Stimulated activated CD8-positive, alpha-beta memory T cell treated with anti-CD3 and anti-CD28 coated beads, Interleukin-4, amount 100 ng/mL, for 1 hour (primary cell): Measurements from ENCODE around the gene UVRAG.

Source experiments
- DNase-seq, 2 donors: peaks; one replicate each; pipeline ENCODE4 v3.0.0-alpha.2; 2020; ENCODE audit warnings: low read depth in 2 of 2, low spot score in 1 of 2

UVRAG gene

DNA sequence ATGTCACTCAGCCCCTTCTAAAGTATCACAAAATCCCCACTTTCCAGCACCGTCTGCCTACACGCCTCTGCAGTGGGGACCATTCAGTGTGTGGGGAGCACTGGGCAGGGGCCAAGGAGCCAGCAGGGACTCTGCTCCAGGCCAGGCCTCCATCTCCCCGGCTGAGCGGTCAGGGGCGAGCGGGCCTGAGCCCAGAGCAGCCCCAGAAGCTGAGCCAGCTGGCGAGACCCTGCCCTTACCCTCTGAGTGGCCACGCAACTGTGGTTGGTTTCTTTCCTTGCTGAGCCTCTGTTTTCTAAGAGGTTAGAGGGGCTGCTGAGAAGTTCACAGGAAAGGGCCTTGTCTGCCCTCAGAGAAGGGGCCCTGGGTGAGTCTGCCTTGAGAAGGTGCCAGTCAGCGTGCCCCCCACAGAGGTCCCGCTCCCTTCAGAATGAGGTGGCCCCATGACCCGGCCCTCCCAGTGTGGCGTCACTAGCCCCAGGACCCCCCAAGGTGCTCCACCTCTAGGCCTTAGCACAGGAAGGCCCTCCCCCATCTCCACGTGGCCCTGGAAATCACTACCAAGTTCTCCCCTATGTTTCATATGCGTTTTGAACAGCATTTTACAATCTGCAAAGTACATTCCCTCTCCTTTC, 344.4 kb downstream of the UVRAG start:
- no peak for DNase-seq

GRCh38 chr11:76159983-76160661, 345.1 kb downstream of the UVRAG start:
- no peak for DNase-seq

DNA sequence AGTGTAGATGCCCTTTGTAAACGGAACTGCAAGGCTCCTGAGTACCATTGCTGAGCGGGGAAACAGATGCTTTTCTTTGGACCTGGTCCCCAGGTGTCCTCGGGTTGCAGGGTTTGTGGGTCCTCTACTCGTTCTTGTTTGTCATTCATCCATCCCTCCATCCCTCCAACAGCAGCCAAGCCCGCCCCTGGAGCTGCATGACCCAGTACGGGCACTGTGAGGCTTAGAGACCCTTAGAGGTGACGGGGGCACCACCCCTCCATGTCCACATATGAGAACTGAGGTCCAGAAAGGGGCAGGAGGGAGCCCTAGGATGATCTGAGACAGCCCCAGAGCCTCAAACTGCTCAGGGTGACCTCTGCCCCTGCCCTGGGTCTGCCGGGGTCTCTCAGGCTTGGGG, 345.8 kb downstream of the UVRAG start:
- no peak for DNase-seq

GRCh38 chr11:76161261-76161961, 346.4 kb downstream of the UVRAG start:
- no peak for DNase-seq

DNA sequence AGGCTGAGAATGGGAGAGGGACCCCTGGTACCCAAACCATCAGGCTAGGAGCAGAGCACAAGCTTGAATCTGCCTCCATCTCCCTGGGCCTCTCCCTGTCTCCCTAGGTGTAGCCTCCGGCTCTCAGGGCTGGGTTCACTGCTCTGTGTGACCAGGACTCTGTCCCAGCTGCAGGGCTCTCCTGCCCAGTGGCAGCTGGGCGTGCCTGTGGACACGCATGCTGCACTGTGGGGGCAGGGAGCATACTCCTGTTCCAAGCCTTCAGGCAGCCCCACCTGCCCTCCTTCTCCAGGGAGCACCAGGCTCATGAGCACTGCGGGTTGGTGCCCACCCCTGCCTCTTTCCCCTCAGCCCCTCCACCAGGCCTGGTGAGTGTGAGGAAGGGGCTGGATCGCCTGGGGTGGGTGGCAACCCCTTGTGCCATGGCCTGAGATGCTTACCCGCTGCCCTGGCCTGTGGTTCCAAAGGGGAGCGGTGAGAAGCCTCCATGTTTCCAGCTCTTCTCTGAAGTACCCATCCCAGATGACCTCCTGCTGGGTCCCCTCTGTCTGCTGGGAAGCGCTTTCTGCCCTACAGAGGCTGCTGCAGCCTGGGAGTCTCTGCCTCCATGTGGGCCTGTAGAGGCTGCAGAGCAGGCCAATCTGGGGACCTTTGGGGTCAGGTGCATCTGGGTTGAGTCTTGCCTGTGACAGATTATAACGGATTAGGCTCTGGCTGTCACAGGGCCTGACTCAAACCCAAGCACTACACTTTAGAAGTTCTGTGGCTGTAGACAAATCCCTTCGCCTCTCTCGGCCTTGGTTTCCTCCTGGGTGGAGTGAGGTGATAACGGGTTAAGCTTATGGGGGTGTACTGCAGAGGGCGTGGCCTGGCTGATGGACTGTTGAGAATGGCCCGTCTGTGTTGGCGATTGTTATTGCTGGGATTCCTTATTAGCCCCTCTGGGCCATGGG, 347.6 kb downstream of the UVRAG start:
- DNase-seq: no peak

DNA sequence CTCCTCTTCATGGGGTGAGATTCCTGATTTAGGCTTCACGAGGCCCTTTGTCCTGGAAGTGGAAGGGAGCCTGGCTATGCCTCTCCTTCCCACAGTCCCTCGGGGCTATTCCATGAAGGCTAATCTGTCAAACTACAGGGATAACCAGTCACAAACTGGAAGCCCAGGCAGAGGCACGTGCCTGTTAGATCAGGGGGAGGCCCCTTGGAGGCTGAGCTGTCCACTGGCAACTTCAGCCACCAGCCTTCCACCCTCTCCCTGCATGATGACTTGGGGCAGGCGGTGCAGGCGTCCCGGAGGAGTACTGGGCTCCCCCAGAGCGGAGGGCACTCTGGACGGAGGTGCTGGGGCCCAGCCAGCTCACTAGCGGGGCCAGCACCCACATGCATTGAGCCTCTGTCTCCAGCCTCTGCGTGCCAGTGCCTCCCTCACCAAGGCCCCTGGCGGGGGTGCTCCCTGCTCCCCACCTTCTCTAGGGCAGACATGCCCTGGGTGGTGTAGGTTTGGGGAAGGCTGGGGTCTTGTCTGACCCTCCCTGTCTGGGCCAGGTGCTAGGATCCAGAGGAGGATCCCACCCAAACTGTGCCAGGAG, 348.4 kb downstream of the UVRAG start:
- DNase-seq: no peak

DNA sequence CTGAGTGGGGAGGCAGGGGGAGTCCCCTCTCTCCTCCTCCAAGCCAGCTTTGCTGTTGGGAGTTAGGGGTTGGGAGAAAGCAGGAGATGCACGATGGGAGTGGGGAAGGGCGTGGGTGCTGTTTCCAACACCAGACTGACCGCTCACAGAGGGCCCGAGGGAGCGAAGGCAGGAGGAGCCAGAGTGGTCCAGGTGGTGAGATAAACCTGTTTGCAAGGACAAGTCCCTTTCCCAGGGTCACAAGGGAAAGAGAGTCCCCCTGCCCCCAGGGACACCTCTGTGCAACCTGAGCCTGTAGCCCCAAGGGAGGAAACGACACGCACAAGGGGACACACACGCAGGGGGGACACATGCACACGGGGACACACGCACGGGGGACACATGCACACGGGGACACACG, 349.1 kb downstream of the UVRAG start:
- DNase-seq: no peak

DNA sequence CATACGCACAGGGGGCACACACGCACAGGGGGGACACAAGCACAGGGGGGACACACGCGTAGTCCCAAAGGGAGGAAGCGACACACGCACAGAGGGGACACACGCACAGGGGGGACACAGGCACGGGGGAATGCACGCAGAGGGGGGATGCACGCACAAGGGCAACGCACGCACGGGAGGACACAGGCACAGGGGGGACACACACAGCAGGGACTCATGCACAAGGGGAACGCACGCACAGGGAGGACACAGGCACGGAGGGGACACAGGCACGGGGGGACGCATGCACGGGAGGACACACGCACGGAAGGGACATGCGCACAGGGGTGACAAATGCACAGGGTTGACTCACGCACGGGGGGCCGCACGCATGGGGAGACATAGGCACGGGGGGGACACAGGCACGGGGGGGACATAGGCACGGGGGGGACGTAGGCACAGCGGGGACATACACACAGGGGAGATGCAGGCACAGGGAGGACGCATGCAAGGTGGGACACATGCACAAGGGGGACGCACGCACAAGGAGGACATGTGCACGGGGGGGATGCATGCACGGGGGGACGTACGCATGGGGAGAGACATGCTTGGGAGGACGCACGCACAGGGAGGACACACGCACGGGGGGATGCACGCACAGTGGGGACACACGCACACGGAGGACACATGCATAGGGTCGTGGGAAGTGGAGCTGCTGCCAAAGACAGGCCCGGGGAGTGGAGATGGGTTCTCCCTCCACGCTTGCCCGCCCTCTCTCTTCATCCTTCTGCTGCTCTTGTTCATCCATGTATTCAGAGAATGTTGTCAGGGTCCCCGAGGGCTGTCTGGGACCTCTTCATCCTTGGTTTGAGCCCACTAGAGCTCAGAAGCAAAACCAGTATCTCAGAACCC, 350.1 kb downstream of the UVRAG start:
- no peak for DNase-seq

- no peak for DNase-seq
These were observed 351.3 kb downstream of the UVRAG start for GRCh38 chr11:76166314-76166713.

DNA sequence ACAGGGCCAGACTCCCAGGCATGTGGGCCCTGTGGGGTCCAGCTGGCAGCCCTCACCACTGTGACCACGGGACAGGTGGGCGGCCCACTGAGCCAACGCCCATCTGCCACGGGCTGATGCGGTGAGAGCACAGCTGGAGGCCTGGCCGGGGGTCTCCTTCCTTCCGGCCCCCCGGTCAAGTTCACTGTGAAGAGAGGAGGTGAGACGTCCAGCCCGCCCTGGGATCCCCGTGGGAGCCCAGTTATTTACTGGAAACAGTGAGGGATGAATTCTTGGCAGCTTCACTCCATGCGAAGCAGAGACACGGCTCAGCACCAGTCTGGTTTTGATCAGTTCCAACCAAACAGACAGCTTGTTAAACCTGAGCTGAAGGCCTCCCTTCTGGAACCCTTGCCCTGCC, 352.6 kb downstream of the UVRAG start:
- no peak for DNase-seq

DNA sequence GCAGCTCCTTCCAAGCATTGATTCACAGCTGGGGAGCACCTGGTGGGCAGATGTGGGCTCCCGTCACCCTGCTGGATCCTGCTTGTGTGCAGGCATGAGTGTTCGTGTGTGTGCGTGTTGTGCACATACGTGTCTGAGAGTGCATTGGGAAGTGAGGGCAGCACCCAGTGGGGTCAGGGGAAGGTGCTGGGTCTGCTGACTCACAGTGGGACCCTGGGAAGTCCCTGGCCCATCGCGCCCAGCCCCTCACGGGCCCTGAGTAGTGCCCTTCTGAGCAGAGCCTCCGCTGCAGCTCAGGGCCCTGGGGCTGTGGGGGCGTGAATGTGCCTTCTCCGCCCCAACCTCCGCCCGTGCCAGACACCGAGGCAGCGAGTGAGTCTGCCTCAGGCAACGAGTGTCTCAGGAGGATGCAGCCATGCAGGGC, 354.5 kb downstream of the UVRAG start:
- no peak for DNase-seq

DNA sequence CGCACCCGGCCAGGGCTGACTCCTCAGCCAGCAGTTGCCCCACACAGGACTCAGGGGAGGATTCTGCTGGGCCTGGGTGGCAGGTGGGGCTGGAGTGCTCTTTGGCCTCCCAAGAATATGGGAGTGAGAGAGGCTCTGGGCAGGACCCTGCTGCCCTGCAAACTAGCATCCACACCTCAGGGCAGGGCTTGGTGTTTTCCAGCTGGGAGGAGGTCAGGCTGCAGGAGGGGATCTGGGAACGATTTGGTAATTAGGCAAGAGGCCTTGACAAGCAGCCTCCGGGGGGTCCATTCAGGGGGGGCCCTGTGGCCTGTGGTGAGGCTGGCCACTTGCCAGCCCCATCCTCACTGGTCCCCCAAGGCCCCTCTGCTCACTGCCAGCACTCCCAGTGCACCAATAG, 355.5 kb downstream of the UVRAG start:
- no peak for DNase-seq

DNA sequence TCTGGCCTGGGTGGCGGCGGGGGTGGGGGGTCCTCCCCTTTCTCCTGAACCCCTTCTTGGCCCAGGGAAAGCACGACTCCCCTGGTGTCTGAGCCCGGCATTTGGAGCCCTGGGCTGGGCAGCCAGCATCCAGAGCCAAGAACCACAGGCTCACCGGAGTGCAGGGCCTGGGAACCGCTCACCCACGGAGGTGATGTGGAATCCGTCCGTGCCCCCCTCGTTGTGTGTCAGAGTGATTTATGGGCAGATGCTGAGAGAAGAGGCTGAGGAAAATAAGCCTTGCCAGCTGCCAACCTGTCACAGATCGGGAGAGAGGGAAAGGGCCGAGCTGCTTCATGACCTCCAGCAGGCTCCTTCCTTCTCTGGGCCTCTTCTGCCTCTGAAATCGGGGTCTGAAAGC, 357.6 kb downstream of the UVRAG start:
- DNase-seq: no peak

DNA sequence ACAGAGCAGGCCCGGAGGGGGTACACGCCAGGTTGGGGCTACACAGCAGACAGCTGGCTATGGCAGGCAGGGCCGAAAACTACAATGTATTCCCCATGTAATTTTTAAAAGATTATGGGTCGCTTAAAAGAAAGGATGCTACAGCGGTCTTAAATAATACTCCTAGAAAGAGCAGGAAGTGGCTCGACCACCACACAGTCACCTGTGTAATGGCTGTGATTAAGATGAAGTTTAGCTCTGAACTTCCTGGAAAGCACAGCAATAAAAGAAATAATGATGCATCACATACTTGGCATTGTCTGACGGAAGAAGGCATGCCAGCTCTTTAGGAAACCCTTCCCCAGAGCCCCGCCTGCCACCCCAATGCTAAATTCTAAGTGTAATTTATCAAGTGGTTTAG, 358.7 kb downstream of the UVRAG start:
- no peak for DNase-seq

DNA sequence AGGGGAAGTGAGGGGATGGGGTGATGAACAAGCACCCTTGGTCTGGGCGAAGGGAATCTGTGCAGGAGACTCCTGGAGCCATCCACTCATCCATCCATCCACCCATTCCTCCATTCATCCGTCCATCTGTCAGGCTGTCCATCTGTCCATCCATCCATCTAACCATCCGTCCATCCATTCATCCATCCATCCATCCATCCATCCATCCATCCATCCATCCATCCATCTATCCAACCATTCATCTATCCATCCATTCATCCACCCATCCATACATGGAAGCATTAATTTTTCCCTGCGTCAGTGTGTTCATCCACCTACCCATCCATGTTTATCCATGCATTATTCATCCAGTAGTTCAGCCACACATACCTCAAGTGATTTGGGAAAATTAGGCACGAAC, 359.3 kb downstream of the UVRAG start:
- no peak for DNase-seq

DNA sequence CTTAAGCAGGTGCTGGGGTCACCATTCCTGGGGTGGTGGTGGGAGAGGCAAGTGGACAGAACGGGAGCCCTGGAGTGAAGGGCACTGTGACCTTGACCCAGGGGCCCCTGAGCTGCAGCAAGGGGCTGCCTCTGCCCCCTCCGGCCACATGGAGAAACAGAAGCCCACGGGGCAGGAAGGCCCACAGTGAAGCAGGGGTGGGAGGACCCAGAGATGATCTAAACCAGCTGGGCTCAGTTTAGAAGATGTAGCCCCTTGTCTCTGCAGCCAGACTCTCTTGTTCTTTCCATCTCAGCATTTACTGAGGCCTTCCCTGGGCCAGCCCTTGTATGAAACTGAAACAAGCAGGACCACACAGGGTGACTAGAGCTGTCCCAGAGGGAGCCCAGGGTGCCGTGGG, 360.8 kb downstream of the UVRAG start:
- DNase-seq: no peak

DNA sequence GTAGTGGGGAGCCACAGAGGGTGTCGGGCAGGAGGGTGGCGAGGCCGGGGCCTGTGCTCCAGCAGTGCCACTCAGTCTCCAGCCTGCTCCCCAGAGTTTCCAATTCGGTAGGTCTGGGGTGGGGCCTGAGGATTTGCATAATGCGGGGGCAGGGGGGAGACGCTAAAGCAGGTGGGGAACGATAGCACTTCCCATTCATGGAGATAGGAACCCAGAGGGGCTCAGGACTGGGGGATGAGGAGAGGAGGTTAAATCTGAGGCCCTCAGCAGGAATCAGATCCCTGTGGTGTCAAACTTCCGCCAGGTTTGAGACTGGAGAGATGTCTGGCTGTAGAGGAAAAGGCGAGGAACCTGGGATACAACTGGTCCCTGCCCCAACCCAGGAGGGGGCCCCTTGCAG, 361.5 kb downstream of the UVRAG start:
- DNase-seq: no peak

DNA sequence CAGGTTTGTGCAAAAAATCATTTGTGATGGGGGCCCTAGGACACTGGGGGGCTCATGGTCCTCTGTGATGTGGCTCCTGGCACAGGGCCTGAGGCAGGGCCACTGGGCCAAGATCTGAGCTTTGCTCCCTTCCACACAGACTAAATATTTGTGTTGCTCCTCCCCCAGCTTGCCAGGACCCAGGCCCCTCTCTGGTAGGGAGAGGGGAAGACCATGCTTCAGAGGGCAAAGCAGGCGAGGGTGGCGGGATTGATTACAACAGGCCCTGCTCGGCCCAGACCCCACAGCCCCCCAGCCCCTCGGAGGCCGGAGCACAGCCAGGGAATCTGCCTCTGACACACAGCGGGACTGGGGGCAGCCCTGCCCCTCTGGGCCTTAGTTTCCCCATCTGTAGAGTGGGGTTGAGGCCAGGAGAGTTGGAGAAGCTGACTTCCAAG, 362.3 kb downstream of the UVRAG start:
- DNase-seq: no peak

DNA sequence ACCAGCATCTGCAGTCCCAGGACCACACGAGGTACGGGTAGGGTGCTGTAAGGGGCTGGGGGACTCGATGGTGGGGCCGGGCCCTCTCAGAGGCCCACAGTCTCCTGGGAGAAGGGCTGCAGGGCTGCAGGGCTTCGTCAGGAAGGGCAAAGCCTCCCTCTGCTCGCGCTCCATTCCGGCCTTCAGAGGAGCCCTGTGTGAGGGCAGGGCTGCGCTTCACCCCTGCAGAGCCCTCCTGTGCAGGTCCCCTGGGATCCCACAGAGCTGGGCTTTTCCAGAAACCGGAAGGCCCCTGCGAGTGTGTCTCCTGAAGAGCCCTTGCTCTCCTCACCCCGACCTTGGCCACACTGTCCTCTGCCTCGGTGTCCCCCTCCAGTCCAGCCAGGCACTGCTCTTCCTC, 364.1 kb downstream of the UVRAG start:
- DNase-seq: no peak

DNA sequence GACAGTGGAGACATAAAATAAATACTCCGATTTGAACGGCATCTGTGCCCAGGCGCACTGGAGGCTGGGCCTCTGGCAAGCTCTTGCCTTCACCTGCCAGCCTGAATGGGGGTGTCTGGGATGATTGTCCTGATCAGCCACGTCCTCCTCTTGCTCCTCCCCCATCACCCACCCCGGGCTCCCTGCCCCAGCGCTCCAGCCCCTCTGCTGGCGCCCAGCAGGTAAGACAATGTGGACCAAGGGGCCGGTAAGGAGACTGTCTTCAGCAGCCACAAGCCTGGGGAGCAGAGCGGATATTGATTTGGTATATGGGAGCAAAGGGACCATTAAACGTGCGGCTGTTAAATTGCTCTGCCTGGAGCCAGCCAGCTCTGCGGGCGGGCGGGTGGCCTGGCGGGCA, 366.4 kb downstream of the UVRAG start:
- DNase-seq: no peak
